Activated T-helper 9 cell treated with anti-CD3 and anti-CD28 coated beads, Interleukin-2, amount 50 U/mL, for 16 hours (primary cell): Measurements from ENCODE around the gene SLC41A2.

Source experiments
- DNase-seq: peaks from one replicate; pipeline ENCODE4 v3.0.0-alpha.2; 2020; ENCODE audit warnings: low read depth

Gene SLC41A2

DNA sequence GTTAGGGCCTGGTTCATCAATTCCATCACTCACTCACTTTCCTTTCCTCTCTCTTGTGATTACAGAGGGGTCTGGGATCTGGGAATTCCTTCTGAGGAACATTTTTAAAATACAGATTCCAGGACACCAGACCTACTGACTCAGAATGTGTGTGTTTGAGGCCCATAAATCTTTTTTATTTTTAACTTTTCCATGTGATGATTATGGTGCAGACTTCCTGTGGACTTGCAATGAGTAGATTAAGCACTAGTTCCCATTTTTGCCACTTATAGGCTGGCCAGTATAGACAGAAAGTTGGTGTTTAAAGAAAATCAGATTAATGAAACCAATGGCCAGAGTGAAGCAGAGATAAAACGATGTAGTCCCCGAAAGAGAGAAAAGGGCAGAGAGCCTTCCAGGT lies 28.1 kb downstream of the SLC41A2 start:
- no peak for DNase-seq

DNA sequence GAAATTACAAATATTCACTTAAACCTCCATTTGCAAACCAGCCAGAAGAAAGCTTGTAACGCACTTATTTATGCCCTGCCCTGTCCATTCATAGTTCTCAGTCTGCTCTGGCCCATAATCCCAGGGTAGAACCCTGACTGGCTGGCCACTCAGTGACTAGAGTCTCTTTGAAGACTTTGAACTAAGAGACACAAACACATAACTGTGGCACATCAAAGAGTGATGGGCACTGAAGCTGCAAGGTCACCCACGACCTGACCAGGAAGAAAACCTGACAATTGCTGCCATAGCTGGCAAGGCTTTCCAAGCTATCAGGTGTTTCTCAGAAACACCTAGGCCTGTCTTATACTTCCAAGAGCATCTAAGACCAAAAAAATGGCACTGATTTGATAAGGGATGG lies 28.7 kb downstream of the SLC41A2 start:
- no peak for DNase-seq

DNA sequence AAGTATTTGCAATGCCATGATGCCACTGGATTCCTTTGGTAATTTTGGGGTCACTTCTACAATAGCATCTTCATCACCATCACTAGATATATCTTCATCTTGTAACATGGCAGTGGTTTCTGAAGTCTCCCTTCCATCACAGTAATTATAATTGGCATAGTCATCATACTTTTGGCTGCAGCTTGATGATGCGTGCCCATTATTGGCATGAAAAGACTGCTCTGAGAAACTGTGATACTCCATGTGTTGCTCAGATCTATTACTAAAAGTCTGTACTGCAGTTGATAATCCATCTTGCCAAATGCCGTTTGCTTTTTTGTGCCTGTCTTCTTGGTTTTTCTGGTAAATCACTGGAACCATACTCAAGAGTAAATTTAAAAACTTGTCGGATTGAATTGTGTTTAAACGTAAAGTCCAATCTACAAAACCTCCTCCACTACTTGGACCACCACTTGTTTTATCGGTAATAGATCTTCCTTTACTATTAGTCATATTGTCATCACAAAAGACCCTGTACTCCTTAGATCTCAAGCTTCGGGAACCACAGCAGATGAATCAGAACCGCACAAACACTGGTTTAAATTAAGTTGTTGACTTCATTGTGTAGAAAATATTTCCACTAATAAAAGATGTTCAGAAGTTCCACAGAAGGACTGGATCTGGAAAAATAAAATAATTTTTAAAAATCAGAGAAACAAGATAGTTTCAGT lies 29.9 kb downstream of the SLC41A2 start:
- no peak for DNase-seq

DNA sequence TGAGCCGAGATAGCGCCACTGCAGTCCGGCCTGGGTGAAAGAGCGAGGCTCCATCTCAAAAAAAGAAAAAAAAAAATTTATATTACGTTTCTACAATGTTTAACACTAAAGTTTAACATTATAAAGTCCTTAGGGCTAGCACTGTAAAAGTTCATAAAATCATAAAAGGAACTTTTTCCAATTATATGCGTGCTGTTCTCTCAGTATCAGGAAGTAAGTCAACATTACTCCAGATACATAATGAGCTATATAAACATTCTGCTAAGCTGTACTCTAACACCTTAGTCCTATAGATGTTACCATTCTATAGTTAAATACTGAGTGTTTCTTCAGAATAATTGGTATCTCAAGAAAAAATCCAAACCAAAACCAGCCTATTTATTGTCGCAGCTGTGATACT lies 32.6 kb downstream of the SLC41A2 start:
- no peak for DNase-seq

DNA sequence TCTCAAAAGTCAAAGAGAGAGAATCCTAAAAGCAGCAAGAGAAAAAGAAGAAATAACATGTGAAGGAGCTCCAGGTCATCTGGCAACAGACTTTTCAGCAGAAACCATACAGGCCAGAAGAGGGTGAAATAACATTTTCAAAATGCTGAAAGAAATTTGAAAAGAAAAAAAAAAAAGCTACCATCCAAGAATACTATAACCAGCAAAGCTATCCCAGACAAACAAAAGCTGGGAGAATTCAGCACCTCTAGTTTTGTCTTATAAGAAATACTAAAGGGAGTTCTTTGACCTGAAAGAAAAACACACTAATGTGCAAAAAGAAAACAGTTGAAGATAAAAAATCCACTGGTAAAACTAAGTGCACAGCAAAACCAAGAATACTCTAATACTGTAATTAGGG lies 36.8 kb downstream of the SLC41A2 start:
- no peak for DNase-seq

DNA sequence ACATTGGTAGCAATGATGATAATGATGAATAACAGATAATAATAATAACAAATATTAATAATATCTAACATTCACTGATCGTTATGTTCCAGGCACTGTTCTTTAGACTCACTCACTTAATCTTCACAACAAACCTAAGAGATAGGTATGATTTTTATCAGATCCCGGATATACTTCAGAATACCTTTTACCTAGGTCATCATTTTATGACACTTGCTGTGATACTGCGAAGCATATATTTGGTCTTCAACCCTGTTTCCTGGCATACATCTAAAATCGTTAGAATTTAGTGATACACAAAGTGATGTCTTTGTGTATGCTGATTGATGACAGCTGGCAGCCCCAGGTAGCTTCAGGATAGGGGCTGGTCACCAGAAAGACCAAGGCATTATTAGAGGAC lies 46.1 kb downstream of the SLC41A2 start:
- DNase-seq: no peak

DNA sequence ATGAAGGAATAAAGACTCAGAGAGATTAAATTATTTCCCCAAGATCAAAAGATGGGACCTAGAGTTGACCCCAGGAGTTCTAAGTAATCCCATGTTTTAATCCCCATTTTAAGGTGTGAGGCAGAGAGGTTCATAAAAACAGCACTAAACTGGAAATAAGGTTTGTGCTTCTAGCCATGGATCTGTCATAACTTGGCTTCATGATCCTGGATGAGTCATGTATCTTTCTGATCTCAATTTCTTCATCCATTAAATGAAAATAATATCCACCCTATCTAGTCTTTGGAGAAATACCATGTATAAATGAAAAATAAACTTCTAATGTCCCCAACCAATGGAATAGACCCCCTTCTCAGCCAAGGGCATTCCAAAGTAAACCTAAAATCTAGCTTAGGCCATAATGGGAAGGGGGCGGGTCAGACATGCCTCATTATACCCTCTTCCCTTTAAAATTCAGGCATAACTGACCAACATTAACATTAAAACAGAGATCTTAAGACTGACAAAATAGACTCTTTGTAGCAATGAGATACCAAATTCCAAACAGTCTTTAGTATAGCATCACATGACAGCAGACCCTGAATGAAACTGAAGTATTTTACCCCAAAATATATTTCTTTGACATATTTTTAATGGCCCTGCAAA lies 47.8 kb downstream of the SLC41A2 start:
- DNase-seq: no peak

DNA sequence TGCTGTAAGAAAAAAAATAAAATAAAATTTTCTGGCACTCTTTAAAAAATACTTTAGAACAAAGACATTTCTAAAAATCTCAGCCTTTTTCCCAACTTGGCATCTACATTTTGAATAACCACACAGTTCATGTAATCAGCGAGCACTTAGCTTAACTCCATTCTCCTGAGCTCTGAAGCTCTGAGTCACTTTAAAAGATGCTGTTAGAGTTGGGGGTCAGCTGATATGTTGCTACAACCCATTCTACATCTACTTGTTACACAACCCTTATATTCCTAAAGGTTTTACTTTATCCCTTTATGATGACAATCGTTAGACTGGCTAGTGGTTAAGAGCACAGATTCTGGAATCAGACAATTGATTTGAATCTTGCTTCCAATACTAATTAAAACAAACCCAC lies 48.3 kb downstream of the SLC41A2 start:
- DNase-seq: no peak
